Choroid plexus epithelial cell (primary cell): Measurements from ENCODE around the gene TBC1D1.
A peak's percentile ranks its signal among the peaks of the same experiment; 100 is the strongest.

ENCODE experiments used
- DNase-seq: peaks from one replicate; pipeline ENCODE4 v3.0.0-alpha.2; 2010; ENCODE audit warnings: low read depth
- H3K4me3 ChIP-seq: 2 replicates; pipeline ENCODE4 v1.5.1; 2011; ENCODE audit warnings: low read depth, mild to moderate bottlenecking, control low read depth, low read length, moderate library complexity
- CTCF ChIP-seq: conservative IDR thresholded peaks from 2 replicates; pipeline ENCODE4 v1.5.1; 2011; ENCODE audit warnings: low read depth, mild to moderate bottlenecking, control low read depth, inconsistent platforms, low read length, moderate library complexity

Gene TBC1D1

DNA sequence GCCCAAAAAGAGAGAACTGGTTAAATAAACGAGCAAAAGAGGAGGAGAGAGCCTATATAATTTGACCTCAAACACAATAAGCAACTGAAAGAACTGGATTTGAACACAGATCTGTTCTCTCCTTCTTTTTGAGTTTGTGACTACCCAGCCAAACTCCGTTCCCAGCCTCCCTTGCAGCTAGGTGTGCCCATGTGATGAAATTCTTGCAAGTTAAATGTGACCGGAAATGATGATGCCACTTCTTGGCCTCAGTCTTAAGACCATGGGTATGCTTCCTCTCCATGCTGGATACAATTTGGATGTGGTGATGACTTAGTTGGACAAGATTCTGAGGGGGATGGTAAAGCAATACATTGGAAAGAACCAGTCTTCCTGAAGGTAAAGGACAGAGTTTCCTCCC lies 273.5 kb downstream of the TBC1D1 start:
- H3K4me3 ChIP-seq, result no peak overlapping the region
- no peak for TF ChIP-seq CTCF
- no peak for DNase-seq

- TF ChIP-seq CTCF, result peak; percentile 16
- H3K4me3 ChIP-seq, result no peak overlapping the region
- no peak for DNase-seq
Measured at GRCh38 chr4:38166082-38166481, 275.2 kb downstream of the TBC1D1 start.

- TF ChIP-seq CTCF, result no peak
- DNase-seq, result no peak
- H3K4me3 ChIP-seq, result no peak overlapping the region
Measured at GRCh38 chr4:38166768-38167167, 275.9 kb downstream of the TBC1D1 start.

DNA sequence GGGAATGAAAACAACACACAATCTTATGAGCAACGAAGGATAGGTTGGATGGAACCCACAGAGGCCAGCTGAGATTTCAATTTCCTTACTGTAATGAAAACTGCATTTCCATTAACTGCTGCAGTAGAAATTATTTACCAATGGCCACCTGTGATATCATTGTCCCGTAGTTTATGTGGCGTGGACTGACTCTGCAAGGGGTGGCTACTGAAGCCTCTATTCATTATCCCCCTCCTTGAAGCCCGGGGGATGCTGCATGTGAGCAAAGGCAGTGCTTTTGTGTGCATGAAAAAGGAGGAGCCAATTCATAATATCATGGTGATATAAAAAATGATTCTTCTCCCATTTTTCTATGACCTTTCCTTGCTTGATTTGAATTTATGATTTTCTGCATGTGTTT lies 277.1 kb downstream of the TBC1D1 start:
- no peak overlapping the region for H3K4me3 ChIP-seq
- TF ChIP-seq CTCF, result no peak
- DNase-seq, result no peak

DNA sequence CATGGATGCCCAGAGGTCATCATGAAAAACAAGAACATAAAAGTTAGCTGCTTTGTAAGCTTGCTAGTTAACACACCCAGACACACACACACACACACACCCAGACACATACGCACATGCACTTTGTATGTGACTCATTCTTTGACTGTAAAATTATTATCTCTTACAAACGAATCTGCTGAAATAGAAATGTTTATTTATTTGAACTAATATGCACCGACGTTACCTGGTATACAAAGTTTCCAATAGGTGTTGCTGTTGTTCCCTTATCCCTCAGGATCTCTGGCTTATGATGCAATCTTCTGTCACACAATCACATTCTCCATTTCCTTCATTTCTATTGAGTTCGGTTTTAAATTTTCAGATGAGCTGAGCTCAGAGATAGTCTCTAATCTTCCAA lies 278.6 kb downstream of the TBC1D1 start:
- H3K4me3 ChIP-seq, result no peak overlapping the region
- TF ChIP-seq CTCF, result no peak
- no peak for DNase-seq

DNA sequence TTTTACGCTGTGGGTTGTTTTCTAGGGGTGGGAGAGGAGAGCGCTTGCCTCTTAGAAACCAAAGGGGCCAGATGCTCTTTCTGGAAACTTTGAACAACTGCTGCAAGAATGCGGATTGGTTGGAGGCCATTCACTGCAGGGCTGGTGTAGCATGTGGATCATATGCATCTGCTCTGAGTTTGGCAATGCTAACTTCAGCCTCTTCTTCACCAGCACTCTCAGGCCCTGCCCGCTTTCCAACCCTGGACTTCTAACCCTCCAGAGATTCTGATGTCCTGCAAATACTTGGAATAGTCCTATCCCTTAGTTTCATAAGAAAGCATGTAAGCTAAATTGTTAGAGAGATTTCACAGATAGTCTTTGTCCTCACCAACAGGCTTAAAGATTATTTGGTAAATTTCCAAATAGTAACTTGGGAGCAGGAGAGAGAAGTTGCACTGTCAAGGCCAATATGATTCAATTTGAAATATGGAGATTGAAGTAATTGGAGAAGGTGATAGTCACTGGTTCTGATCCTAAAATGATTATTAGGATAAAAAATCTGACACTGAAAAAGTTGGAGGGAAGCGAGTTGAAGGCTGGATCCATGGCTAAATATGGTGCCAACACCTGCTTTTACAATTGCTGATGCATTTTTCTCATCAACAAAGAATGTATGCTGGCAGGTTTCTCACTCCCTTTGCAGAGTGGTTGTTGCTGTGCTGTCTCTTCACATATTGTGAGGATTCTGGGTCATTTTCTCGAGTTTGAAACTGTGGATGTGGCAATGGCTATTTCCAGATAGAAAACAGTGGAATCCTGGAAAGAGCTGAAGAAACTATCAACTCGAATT lies 279.7 kb downstream of the TBC1D1 start:
- no peak for TF ChIP-seq CTCF
- DNase-seq, result no peak
- H3K4me3 ChIP-seq, result no peak overlapping the region

DNA sequence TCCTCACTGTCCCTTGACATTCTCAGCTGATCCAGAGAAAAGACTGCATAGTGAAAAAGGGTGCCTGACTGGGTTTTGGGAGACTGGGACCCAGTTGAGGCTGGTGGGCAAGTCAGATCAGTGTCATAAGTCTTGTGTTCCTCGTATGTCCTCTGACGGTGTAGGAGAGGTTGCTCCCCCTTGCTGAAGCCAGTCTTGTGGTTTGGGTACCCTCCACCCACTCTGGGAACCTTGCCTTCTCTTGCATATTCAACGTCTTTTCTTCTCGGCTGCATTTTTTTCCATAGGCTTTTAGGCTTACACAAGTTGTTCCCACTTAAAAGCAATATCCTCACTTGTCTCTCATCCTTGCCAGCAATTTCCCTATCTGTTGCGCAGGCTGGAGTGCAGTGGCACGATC lies 281.2 kb downstream of the TBC1D1 start:
- H3K4me3 ChIP-seq, result no peak overlapping the region
- TF ChIP-seq CTCF, result no peak
- DNase-seq, result no peak
